RWPE1 (cell line): ENCODE data around the gene IER2.

Experiments used
- CTCF ChIA-PET: fragments of 350-600 bp; sonication (Branson Sonifier 250); formaldehyde crosslinking; extraction: SDS; loops from one replicate; lab custom pipeline; 2021; lab: Yijun Ruan, JAX
- POLR2A ChIA-PET: fragments of 400-600 bp; formaldehyde crosslinking; extraction: SDS; loops from one replicate; lab custom pipeline; 2020; ENCODE audit warnings: antibody characterized with exemption; ENCODE audit not compliant: low non-redundant PET; lab: Yijun Ruan, JAX
- DNase-seq: peaks from one replicate; pipeline ENCODE4 v3.0.0; 2012; ENCODE audit warnings: low spot score
- H3K27ac ChIP-seq: fragments of 450-650 bp; 2 replicates; pipeline ENCODE4 v1.5.1; 2017
- CTCF ChIP-seq: fragments of 450-650 bp; conservative IDR thresholded peaks from 2 replicates; pipeline ENCODE4 v1.5.1; 2017; ENCODE audit warnings: low read depth, mild to moderate bottlenecking

IER2 gene

GRCh38 chr19:13150187-13150930 lies at the start of gene IER2, which contains the start of gene STX10:
Gene IER2 (plus strand): TSS chr19:13150411. CDS start chr19:13153187, 2,776 bp downstream.
Gene STX10 (minus strand): TSS chr19:13150375. CDS start chr19:13150173, 202 bp downstream.
- CTCF ChIA-PET, result interaction anchor here (0.6 to 0.7 kb wide), 5 partner anchors 33 to 264 kb away, joined by 3 to 7 read pairs (median 4); no protein-coding TSS in a partner anchor
- DNase-seq, result peak; percentile 92
- peak within 1 kb of the TSS; percentile 100 for H3K27ac ChIP-seq
- POLR2A ChIA-PET, result interaction anchor here (1.8 kb wide), 1 partner anchor 32 kb away, joined by 8 read pairs; the partner anchor contains the start of gene NACC1
- TF ChIP-seq CTCF, result peak; percentile 66

- TF ChIP-seq CTCF, result no peak
- ChIA-PET POLR2A (no interaction called here), CTCF (interaction anchor here (0.5 to 2.7 kb wide), 5 partner anchors 15 to 162 kb away, joined by 3 to 10 read pairs (median 5); no protein-coding TSS in a partner anchor)
- H3K27ac ChIP-seq, result peak overlapping the region; percentile 51
- no peak for DNase-seq
Observed at GRCh38 chr19:13100841-13101589, 49.2 kb upstream of the IER2 start.

- TF ChIP-seq CTCF, result no peak
- peak overlapping the region; percentile 51 for H3K27ac ChIP-seq
- ChIA-PET POLR2A (no interaction called here), CTCF (interaction anchor here (0.5 to 2.7 kb wide), 4 partner anchors 14 to 124 kb away, joined by 3 to 10 read pairs (median 6); no protein-coding TSS in a partner anchor)
- no peak for DNase-seq
Observed at GRCh38 chr19:13101590-13102415, 48.4 kb upstream of the IER2 start.

- peak overlapping the region; percentile 51 for H3K27ac ChIP-seq
- no peak for TF ChIP-seq CTCF
- ChIA-PET POLR2A (no interaction called here), CTCF (interaction anchor here (2.0 kb wide), 1 partner anchor 119 kb away, joined by 4 read pairs; no protein-coding TSS in a partner anchor)
- no peak for DNase-seq
Observed at GRCh38 chr19:13102416-13102665, 47.9 kb upstream of the IER2 start.

- TF ChIP-seq CTCF, result no peak
- peak within 1 kb of the TSS; percentile 51 for H3K27ac ChIP-seq
- no peak for DNase-seq
- ChIA-PET CTCF (interaction anchor here (0.6 kb wide), 1 partner anchor 174 kb away, joined by 3 read pairs; no protein-coding TSS in a partner anchor), POLR2A (no interaction called here)
Observed at GRCh38 chr19:13102666-13103580, 47.3 kb upstream of the IER2 start, which contains the start of gene LYL1. Gene LYL1 (minus strand): TSS chr19:13102858. CDS start chr19:13101171, 1,687 bp downstream.
